ENCODE measurements around the gene KLRC3.
"Not testable (repeated sequence)": the region's sequence is repeated elsewhere in the genome, so short reads cannot be mapped to it uniquely, and the experiment has no call there.

The KLRC3 gene

DNA sequence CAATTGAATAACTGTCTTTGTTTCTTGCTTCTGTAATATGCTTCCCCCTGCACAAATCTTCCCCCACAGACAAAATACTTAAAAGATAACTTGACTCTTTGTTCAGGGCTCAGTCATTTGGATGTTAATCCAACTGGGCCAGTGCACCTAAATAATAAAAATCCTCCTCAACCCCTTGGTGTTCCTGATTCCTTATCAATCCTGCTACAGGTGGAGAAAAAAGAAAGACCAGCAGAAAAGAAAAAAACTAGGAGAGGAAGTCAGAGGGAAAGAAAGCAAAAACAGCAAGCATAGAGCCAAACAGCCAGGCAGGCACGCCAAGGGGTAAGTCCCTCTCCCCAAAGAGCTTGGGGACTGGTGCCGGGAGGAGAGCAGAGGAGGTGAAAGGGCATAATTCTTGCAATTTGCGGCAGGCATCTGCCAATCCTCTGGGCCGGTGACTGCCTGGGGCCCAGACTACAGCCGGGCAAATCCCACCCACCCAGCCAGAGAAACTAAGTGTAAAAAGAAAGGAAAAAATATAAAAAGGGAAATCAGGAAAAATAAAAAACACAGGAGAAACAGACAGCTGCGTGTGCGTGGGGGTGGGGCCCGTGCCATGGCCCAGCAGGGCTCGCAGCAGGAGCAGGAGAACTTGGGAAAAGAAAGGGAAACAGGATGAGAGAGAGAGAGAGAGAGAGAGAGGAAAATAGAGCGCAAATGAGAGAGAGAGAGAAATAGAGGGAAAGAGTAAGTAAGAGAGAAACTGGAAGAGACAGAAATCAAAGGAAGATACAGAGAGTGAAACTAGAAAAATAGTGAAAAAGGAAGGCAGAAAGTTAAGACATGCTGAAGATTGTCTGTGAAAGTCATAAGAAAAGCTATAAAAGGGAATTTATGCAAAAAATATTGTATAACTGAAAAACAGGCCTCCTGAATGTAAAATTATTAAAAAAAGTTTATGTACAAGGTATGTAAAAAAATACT lies 51.9 kb downstream of the KLRC3 start:
- DNase-seq = no peak

DNA sequence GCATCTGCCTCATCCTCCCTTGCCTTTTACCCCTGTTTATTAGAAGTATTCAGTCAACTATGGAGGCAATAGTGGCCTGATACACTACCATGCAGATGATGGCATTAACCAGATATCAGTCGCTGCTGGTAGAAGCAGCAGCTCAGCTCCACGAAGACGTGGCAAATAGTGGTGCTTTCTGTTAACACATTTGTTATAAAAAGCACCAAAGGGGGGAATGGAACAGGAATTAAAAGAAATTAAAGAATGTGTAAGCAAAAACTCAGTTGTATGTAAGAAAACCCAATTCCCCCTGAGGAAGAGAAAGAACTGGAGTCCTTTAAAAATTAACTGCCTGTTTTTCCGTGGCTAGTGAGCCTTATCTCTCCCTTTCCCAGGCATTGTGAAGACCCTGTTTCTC lies 52.7 kb downstream of the KLRC3 start:
- DNase-seq = not testable (repeated sequence)

DNA sequence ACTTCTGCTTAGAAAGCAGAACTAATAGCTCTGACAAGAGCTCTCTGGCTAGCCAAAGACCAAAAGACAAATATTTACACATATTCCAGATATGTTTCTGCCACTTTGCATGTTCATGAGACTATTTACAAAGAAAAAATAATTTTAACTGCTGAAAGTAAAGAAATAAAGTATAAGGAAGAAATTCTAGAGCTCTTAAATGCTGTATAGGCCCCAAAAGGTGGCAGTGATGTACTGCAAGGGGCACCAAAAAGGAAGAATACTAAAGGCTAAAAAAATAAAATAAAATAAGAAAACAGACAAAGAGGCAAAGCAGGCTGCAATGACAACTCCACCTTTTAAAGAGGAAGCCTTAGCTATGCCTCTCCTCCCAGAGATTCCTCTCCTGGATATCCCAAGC lies 53.5 kb downstream of the KLRC3 start:
- no peak for DNase-seq

DNA sequence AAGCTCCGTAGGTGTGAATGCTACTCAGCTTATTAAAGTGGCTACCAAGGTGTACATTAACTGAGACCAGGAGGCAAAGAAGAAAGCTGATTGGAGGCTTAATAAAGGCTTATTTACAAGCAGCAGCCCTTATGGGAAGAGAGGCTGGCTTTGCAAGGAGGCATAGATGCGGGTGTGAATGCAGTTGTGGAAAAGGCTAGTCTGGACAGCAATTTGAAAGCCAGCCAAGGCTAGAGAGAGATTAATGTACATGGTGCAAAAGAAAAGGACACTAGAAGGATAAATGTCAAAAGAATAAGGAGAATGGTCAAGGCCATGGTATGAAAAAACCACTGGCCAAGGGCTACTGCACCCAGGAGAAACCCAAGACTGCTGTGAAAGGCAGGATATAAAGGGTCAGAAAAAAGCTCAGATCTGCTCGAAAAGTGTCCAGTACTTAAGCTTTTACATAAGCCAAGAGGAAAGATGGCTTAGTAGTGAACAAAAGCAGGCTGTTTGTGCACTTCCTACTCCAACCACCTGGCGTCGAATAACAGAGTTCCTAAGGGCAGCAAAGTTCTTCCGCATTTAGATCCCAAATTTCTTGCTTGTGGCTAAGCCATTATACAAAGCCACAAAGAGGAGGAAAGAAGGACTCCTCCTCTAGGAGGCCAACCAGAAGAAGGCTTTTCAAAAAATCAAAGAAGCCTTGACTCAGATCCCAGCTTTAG lies 54.5 kb downstream of the KLRC3 start:
- DNase-seq = no peak

DNA sequence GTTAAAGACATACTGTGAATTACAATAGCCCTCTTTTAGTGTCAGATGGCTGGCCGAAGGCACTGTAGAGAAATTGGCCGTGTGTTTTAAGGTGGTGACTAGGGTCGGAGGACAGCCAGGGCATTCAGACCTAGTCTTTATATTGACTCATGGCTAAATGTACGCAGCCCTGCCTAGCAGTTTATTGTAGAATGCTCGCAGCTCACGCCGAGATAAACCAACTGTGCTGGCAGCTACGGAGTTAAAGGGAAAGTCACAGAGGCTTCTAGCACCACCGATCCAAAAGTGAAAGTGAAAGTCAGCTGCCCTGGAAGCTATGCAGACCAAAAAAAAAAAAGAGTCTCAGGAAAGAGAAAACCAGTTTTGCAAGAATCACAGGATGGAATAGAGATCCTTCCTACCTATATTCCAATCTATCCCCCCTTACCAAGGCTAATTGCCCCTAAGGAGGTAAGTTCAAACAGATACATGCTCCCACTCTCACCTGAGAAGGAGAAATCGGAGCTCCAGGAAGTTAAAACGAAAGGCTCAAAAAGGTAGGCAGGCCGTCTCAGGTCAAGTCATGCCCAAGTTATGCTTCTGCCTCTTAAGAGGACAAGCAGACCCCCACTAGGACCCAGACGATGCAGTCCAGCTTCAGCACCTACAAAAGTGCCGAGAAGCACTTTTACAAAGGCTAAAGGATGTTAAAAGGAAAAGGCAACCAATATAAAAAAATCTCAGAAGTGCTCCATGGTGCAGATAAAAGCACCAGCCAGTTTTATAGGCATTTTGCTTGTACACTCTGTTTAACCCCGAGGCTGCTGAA lies 55.4 kb downstream of the KLRC3 start:
- DNase-seq = no peak

DNA sequence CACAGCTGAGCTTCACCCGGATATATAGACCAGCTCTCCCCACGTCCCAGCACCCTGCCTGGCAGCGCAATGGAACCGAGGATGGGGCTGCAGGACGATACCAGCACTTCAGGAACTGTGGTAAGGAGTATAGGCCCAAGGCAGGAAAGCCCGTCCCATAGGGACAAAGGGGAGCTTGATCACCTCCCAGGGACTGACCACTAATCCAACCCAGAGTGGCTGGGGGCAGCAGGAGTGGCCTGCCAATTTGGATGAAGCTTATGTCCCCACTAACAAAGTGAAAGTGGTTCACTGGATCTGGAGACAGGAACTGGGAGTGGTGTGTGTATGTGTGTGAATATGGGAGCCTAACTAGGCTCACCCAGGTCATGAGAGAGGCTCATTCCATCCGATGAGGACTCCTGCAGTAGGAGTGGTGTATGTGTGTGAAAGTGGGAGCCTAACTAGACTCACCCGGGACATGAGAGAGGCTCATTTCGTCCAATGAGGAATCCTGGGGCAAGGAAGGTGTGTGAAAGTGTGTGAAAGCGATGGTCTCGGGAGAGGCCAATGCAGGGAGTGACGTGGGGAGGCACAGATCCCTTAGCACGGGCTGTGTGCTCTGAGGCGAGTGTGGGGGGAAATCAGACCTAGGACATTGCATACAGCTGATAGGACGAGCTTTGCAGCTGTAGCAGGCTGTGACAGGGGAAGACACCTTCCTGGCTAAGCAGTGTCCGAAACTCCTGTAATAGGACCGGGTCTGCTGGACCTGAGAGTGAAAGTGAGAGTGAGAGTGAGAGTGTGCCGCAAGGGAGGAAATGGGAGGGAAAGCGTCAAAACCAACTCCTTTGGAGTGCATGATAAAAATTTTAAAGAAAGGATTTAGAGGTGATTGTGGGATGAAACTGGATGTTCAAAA lies 56.2 kb downstream of the KLRC3 start:
- DNase-seq = peak in 1 of 2 experiments; percentile 40

DNA sequence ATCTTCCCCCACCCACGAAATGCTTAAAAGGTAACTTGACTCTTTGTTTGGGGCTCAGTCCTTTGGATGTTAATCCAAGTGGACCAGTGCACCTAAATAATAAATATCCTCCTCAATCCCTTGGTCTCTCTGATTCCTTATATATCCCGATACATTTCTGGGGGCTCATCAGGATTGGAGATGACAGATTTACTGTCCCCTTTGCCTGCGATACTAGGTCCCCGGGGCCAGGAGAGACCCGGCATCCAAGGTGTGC lies 56.8 kb downstream of the KLRC3 start:
- no peak for DNase-seq

DNA sequence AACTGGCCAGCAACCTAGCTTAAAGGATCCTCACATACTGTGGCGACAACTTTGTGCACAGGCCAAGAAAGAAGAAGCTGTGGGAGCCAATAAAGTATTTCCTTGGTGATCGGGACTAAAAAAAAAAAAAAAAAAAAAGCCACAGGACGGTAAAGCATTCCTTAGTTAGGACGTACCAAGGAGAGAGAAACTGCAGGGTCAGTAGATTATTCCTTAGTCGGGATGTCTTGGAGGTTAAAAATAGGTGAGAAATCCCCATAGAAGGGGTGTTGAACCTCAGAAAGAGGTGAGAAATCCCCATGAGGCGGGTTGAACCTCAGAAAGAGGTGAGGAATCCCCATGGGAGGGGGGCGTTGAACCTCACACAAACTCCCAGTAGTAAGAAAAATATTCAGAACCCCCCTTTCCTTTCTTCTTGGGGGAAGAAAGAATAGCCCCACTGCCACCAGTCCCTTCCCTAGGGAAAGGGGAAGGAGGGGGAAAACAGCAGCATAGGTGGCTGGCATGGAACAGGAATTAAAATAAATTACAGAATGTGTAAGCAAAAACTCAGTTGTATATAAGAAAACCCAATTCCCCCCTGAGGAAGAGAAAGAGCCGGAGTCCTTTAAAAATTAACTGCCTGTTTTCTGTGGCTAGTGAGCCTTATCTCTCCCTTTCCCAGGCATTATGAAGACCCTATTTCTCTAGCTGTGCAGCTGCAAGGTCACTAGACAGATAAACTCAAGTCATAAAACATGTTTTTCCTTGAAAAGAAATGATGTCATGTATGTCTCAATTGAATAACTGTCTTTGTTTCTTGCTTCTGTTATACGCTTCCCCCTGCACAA lies 57.4 kb downstream of the KLRC3 start:
- no peak for DNase-seq

DNA sequence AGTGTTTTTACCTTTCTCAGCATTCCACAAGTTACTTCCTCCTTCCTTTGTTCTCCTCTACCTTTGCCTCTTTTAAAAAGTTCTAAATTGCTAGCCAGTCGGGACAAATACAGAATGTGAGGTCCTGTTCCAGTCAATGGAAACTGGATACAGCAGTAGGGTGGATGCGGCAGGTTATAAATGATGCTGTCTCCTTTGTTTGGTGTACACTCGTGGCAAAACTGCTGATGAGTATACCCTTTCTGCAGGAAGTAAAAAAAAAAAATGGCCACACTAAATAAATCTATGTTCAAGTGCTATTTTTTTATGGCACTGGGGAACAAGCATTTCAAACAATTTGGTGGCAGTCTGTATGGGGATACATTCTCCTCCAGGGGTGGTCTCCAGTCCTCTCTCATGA lies 58.1 kb downstream of the KLRC3 start:
- no peak for DNase-seq
